K562 (cell line): ENCODE results near the gene ATP13A5. TPM values are rescaled to one million over a fixed set of nuclear protein-coding genes. Genes with fewer than 3 reads are reported as not detected.

Experiments used
- ATAC-seq: fragments of 200-7000 bp; cut with Tn5 transposase; 3 replicates; pipeline ENCODE4 v1.9.1; 2020; ENCODE audit warnings: moderate library complexity
- BruUV-seq: library from RNA; stranded (reverse); fragments of 400-500 nt; replicated peaks from 2 replicates; lab custom pipeline; 2021; lab: Mats Ljungman, UMichigan
- CTCF ChIA-PET: fragments of 300-600 bp; formaldehyde crosslinking; extraction: SDS; loops from one replicate; lab custom pipeline; 2021; ENCODE audit warnings: low intra/inter-chr PET ratio; lab: Yijun Ruan, JAX
- POLR2A ChIA-PET: fragments of 300-600, 350-650 bp; sonication (Branson Sonifier 250); formaldehyde crosslinking; extraction: SDS; loops from one replicate; lab custom pipeline; 2021; ENCODE audit warnings: antibody characterized with exemption, inconsistent platforms; lab: Yijun Ruan, JAX
- DNase-seq, 4 experiments: peaks; one replicate each; pipeline versions ENCODE4 v3.0.0 to v3.0.0-alpha.2; 2011 to 2018; ENCODE audit warnings: low spot score in 3 of 4, mixed read lengths in 3 of 4; ENCODE audit errors: extremely low read depth in 1 of 4
- FAIRE-seq: peaks from 2 replicates; lab custom pipeline; 2011; peaks lifted over from hg19 to GRCh38; lab: Jason Lieb, UNC
- H2AFZ ChIP-seq: 2 replicates; pipeline ENCODE4 v1.6.0; 2011; ENCODE audit warnings: low read depth, low read length, control low read depth, inconsistent platforms
- H3K27ac ChIP-seq: fragments of 200-600 bp; 3 replicates; pipeline ENCODE4 v1.8.0; 2011; ENCODE audit warnings: low read depth, mild to moderate bottlenecking, control low read depth, inconsistent platforms, low read length, moderate library complexity, mixed read lengths; ENCODE audit errors: extremely low read depth
- H3K27me3 ChIP-seq, 2 experiments: fragments of 300-600 bp in 1 of 2; 2 replicates in 1 of 2; 3 replicates in 1 of 2; pipeline versions ENCODE4 v1.6.0 to v1.8.0; 2011; ENCODE audit warnings: inconsistent platforms in 2 of 2, low read length in 2 of 2, mild to moderate bottlenecking in 1 of 2, mixed read lengths in 1 of 2, moderate library complexity in 1 of 2; ENCODE audit not compliant: control insufficient read depth in 2 of 2, insufficient read depth in 2 of 2
- H3K36me3 ChIP-seq: fragments of 300-600 bp; 3 replicates; pipeline ENCODE4 v1.8.0; 2011; ENCODE audit warnings: mild to moderate bottlenecking, low read length, inconsistent platforms; ENCODE audit not compliant: control insufficient read depth, insufficient read depth
- H3K4me1 ChIP-seq, 2 experiments: fragments of 200-600 bp in 1 of 2; replicated peaks in 1 of 2; 2 replicates in 1 of 2; 3 replicates in 1 of 2; pipeline versions ENCODE4 v1.5.1 to v1.8.0; 2011; ENCODE audit warnings: inconsistent platforms in 2 of 2, low read length in 2 of 2, mild to moderate bottlenecking in 1 of 2, mixed read lengths in 1 of 2, moderate library complexity in 1 of 2; ENCODE audit not compliant: control insufficient read depth in 2 of 2, insufficient read depth in 2 of 2
- H3K4me2 ChIP-seq: 2 replicates; pipeline ENCODE4 v1.6.1; 2011; ENCODE audit warnings: low read length, control low read depth, inconsistent platforms, mixed read lengths; ENCODE audit not compliant: insufficient read depth
- H3K4me3 ChIP-seq: fragments of 200-600 bp; sonication (generic), shearing (Covaris generic); 2 replicates; pipeline ENCODE4 v1.5.1; 2016; ENCODE audit warnings: control low read depth, inconsistent platforms
- H3K79me2 ChIP-seq: fragments of 200-600 bp; 3 replicates; pipeline ENCODE4 v1.8.0; 2011; ENCODE audit warnings: low read length, inconsistent platforms; ENCODE audit not compliant: control insufficient read depth, insufficient read depth
- H3K9ac ChIP-seq, 2 experiments: 2 replicates each; pipeline versions ENCODE4 v1.6.0 to v1.6.1; 2011; ENCODE audit warnings: low read depth in 2 of 2, low read length in 2 of 2, control low read depth in 1 of 2, inconsistent platforms in 1 of 2, mild to moderate bottlenecking in 1 of 2, mixed read lengths in 1 of 2; ENCODE audit not compliant: insufficient read depth in 1 of 2
- H3K9me1 ChIP-seq: one replicate; pipeline ENCODE4 v1.6.0; 2011; ENCODE audit warnings: inconsistent platforms, mild to moderate bottlenecking, low read length, moderate library complexity; ENCODE audit not compliant: control insufficient read depth, insufficient read depth
- H3K9me3 ChIP-seq: replicated peaks from 2 replicates; pipeline ENCODE4 v1.5.1; 2011; ENCODE audit warnings: low read depth, low read length, inconsistent platforms; ENCODE audit not compliant: control insufficient read depth, insufficient read depth
- H4K20me1 ChIP-seq: replicated peaks from 2 replicates; pipeline ENCODE4 v1.6.1; 2011; ENCODE audit warnings: low read length, inconsistent platforms, mixed read lengths; ENCODE audit not compliant: control insufficient read depth, insufficient read depth
- ASH1L ChIP-seq: fragments of 450-650 bp; IDR thresholded peaks from 2 replicates; pipeline ENCODE4 v1.6.1; 2018; ENCODE audit warnings: borderline replicate concordance, mild to moderate bottlenecking, low read depth; ENCODE audit not compliant: partially characterized antibody
- BHLHE40 ChIP-seq: IDR thresholded peaks from 2 replicates; pipeline ENCODE4 v1.6.1; 2011; ENCODE audit warnings: low read length, improper control_type of control experiment
- ELF1 ChIP-seq: fragments of 200-800 bp; sonication (Bioruptor generic); IDR thresholded peaks from 2 replicates; pipeline ENCODE4 v1.6.1; 2016; ENCODE audit warnings: missing genetic modification characterization, missing compliant biosample characterization
- GTF2A2 ChIP-seq: IDR thresholded peaks from 2 replicates; pipeline ENCODE4 v1.6.1; 2016; ENCODE audit warnings: mild to moderate bottlenecking, missing genetic modification characterization, missing compliant biosample characterization
- HDAC1 ChIP-seq, 2 experiments: fragments of 450-650 bp; IDR thresholded peaks; 2 replicates each; pipeline ENCODE4 v1.6.1; 2016 to 2017; ENCODE audit warnings: inconsistent platforms in 1 of 2, mild to moderate bottlenecking in 1 of 2, moderate library complexity in 1 of 2
- HMG20B ChIP-seq: fragments of 250-450 bp; sonication (Bioruptor Pico); IDR thresholded peaks from 2 replicates; pipeline ENCODE4 v1.5.0; 2021; ENCODE audit warnings: mild to moderate bottlenecking
- NFXL1 ChIP-seq: fragments of 450-650 bp; formaldehyde crosslinking; IDR thresholded peaks from 2 replicates; pipeline ENCODE4 v1.4.0; 2021; ENCODE audit warnings: mild to moderate bottlenecking
- RBM22 ChIP-seq: fragments of 200-400 bp; formaldehyde crosslinking; IDR thresholded peaks from 2 replicates; pipeline ENCODE4 v1.6.1; 2018; ENCODE audit warnings: low read length, low read depth; ENCODE audit not compliant: poor library complexity, severe bottlenecking
- SRSF3 ChIP-seq: fragments of 200-400 bp; formaldehyde crosslinking; IDR thresholded peaks from 2 replicates; pipeline ENCODE4 v1.6.1; 2016; ENCODE audit warnings: mild to moderate bottlenecking, low read length, moderate library complexity; ENCODE audit not compliant: insufficient read depth
- WGBS: fragments of 100-300 bp; shearing (Covaris generic); methylation state at CpG from one replicate; pipeline ENCODE4 v1.1.6; 2016; ENCODE audit warnings: low coverage, mixed read lengths; ENCODE audit not compliant: insufficient coverage; ENCODE audit errors: missing lambda C conversion rate; 5-methylcytosine and 5-hydroxymethylcytosine counted together
- in situ Hi-C: fragments of 300-500 bp; cut with MboI; formaldehyde crosslinking; loops from 4 replicates; pipeline ENCODE4 v1.15.0; 2018; ENCODE audit warnings: inconsistent platforms, mixed read lengths
- intact Hi-C: fragments of 100-400 bp; cut with micrococcal nuclease; formaldehyde crosslinking; loops from 2 replicates; pipeline ENCODE4 v1.14.2; 2022
- polyA plus RNA-seq, 8 experiments: library from polyadenylated mRNA; depleted of rRNA in 4 of 8; stranded (reverse) in 5 of 8; unstranded in 3 of 8; fragments of >200 nt; fragmentation: Nextera tagmentation in 2 of 8; fragmentation: Illumina TruSeq in 1 of 8; extraction: Ambion mirVana in 2 of 8; extraction: Trizol in 1 of 8; gene quantifications; 2 replicates each; pipeline versions ENCODE4 v1.2.1 to v1.2.3, GENCODE V29; 2011 to 2014; ENCODE audit warnings: inconsistent platforms in 1 of 8, missing spikeins in 1 of 8
- total RNA-seq, 7 experiments: library from RNA; depleted of rRNA in 6 of 7; stranded (reverse); fragments of >200 nt in 6 of 7; fragmentation: Illumina TruSeq in 2 of 7; extraction: Trizol in 2 of 7; gene quantifications; 2 replicates each; pipeline versions ENCODE4 v1.2.1 to v1.2.3, GENCODE V29; 2011 to 2021; ENCODE audit warnings: low replicate concordance in 1 of 7
- TF ChIP-seq, protein P1 (sequence below): sonication (generic); formaldehyde crosslinking; IDR thresholded peaks from 2 replicates; pipeline ENCODE4 v1.8.1; 2023; ENCODE audit warnings: mild to moderate bottlenecking, missing genetic modification reagents
- TF ChIP-seq, protein P2 (sequence below): fragments of 450-650 bp; formaldehyde crosslinking; IDR thresholded peaks from 2 replicates; pipeline ENCODE4 v1.4.0; 2020; ENCODE audit warnings: mild to moderate bottlenecking, mixed read lengths
- TF ChIP-seq, protein P3 (sequence below): fragments of 250-450 bp; sonication (Bioruptor Pico); IDR thresholded peaks from 2 replicates; pipeline ENCODE4 v1.5.0; 2021; ENCODE audit warnings: mild to moderate bottlenecking, moderate library complexity
- TF ChIP-seq, protein P4 (sequence below): fragments of 450-650 bp; IDR thresholded peaks from 2 replicates; pipeline ENCODE4 v1.6.1; 2016
- TF ChIP-seq, protein P5 (sequence below): sonication (generic); formaldehyde crosslinking; IDR thresholded peaks from 2 replicates; pipeline ENCODE4 v1.8.1; 2023; ENCODE audit warnings: mild to moderate bottlenecking, missing genetic modification reagents, moderate library complexity

ATP13A5 gene
- total and polyA plus RNA-seq, 9 of the 15 experiments (the other 6 are each of a cell fraction or from before 2014, with no cell fraction given), result not detected

DNA sequence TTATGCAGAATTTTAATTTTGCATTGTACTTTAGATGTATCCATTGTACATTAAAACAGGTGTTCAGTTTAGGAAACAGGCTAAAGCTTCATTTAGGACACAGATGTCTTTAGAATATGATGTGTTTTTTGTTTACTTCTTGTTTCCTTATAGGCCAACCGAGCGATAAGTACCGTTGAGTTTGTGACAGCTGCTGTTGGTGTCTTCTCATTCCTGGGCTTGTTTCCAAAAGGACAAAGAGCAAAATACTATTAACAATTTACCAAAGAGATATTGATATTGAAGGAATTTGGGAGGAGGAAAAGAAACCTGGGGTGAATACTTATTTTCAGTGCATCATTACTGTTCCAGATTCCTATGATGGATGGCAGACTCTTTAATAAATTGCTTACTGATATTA is 108.1 kb downstream of the ATP13A5 start:
- Histone ChIP-seq H3K9ac (no peak overlapping the region), H3K9me3 (no peaks in the 10 kb centered on the region), H3K4me3 (no peak overlapping the region), H3K9me1 (no peaks in the 10 kb centered on the region), H3K4me2 (no peak overlapping the region), H4K20me1 (no peaks in the 10 kb centered on the region), H3K79me2 (no peaks in the 10 kb centered on the region), H3K4me1 (no peaks in the 10 kb centered on the region), H3K27ac (no peak overlapping the region), H2AFZ (no peak overlapping the region), H3K36me3 (no peaks in the 10 kb centered on the region), H3K27me3 (no peaks in the 10 kb centered on the region)
- ATAC-seq, result no peak
- no peak for FAIRE-seq
- intact Hi-C loops, result no loop called here
- ChIA-PET CTCF (no interaction called here), POLR2A (no interaction called here)
- in situ Hi-C loops, result no loop called here
- no TSS peak for BruUV-seq
- WGBS, result 4% methylated on average over 3 of the region's 3 CpGs
- DNase-seq, result no peak
- TF ChIP-seq BHLHE40, result no peak
- no peak for TF ChIP-seq HDAC1 (IDR thresholded peaks at IDR 0.05)
- no peak for TF ChIP-seq NFXL1 (CRISPR knock-in tag)
- TF ChIP-seq, protein P1, sequence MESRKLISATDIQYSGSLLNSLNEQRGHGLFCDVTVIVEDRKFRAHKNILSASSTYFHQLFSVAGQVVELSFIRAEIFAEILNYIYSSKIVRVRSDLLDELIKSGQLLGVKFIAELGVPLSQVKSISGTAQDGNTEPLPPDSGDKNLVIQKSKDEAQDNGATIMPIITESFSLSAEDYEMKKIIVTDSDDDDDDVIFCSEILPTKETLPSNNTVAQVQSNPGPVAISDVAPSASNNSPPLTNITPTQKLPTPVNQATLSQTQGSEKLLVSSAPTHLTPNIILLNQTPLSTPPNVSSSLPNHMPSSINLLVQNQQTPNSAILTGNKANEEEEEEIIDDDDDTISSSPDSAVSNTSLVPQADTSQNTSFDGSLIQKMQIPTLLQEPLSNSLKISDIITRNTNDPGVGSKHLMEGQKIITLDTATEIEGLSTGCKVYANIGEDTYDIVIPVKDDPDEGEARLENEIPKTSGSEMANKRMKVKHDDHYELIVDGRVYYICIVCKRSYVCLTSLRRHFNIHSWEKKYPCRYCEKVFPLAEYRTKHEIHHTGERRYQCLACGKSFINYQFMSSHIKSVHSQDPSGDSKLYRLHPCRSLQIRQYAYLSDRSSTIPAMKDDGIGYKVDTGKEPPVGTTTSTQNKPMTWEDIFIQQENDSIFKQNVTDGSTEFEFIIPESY (CRISPR knock-in tag), result no peak
- no peak for TF ChIP-seq SRSF3
- TF ChIP-seq GTF2A2 (tag), result no peak
- no peak for TF ChIP-seq HMG20B
- TF ChIP-seq ELF1 (tag), result no peak
- TF ChIP-seq, protein P2, sequence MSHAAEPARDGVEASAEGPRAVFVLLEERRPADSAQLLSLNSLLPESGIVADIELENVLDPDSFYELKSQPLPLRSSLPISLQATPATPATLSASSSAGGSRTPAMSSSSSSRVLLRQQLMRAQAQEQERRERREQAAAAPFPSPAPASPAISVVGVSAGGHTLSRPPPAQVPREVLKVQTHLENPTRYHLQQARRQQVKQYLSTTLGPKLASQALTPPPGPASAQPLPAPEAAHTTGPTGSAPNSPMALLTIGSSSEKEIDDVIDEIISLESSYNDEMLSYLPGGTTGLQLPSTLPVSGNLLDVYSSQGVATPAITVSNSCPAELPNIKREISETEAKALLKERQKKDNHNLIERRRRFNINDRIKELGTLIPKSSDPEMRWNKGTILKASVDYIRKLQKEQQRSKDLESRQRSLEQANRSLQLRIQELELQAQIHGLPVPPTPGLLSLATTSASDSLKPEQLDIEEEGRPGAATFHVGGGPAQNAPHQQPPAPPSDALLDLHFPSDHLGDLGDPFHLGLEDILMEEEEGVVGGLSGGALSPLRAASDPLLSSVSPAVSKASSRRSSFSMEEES, result no peak
- TF ChIP-seq RBM22, result no peak
- TF ChIP-seq, protein P3, sequence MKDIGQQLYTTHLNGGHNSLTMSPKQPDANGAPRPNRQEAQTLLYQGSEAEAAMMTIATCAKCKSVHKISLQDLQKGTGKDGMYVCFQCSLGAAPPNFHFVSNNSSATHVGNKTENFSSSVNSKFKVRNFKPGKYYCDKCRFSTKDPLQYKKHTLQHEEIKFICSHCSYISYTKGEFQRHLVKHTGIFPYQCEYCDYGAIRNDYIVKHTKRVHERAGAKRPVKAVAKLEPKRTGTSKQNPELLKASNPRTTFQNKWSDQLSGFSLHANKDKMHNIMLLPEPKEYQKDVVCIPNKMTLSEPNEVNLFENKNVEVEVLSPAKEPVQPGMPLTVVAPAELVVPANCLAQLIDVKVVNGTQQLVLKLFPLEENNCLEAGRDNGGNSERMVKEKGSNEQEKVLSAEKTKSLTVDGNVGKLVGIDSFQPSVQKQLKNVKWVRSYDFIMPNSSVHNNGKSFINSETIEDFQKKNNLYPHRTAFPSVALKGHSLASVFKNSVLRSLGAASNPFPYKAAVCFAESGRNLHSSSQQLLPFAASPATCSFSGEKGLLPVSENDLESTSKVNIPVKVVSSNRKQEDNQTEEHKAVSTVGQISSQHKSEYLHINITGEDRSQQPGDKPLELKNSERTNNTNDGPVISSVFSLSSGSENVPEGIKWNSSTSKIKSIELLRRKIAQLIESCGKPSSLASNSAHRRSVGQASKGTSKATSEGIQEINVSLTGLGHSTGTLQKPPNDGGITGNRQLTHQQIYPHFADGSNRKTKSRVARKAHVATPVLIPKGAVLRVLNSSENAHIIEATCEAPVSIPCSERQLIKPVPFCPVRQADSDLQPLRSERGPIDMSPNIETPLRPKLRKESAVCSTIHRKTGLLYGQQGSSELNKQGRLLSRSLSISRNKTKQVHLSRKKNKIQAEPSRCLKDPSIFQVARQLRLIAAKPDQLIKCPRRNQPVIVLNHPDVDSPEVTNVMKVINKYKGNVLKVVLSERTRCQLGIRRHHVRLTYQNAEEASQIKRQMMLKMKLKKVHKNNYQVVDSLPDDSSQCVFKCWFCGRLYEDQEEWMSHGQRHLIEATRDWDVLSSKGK (CRISPR knock-in tag), result no peak
- TF ChIP-seq, protein P4, sequence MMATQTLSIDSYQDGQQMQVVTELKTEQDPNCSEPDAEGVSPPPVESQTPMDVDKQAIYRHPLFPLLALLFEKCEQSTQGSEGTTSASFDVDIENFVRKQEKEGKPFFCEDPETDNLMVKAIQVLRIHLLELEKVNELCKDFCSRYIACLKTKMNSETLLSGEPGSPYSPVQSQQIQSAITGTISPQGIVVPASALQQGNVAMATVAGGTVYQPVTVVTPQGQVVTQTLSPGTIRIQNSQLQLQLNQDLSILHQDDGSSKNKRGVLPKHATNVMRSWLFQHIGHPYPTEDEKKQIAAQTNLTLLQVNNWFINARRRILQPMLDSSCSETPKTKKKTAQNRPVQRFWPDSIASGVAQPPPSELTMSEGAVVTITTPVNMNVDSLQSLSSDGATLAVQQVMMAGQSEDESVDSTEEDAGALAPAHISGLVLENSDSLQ, result no peak
- TF ChIP-seq, protein P5, sequence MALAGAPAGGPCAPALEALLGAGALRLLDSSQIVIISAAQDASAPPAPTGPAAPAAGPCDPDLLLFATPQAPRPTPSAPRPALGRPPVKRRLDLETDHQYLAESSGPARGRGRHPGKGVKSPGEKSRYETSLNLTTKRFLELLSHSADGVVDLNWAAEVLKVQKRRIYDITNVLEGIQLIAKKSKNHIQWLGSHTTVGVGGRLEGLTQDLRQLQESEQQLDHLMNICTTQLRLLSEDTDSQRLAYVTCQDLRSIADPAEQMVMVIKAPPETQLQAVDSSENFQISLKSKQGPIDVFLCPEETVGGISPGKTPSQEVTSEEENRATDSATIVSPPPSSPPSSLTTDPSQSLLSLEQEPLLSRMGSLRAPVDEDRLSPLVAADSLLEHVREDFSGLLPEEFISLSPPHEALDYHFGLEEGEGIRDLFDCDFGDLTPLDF (CRISPR knock-in tag), result no peak
- TF ChIP-seq ASH1L, result no peak
